SK-N-MC (cell line): ENCODE results near the gene SLC1A3.

ENCODE experiments used
- EZH2 ChIP-seq: fragments of 200-600 bp; sonication (generic); IDR thresholded peaks from one replicate; pipeline ENCODE4 v1.6.1; 2017; ENCODE audit warnings: antibody characterized with exemption
- POLR2AphosphoS5 ChIP-seq: IDR thresholded peaks from 2 replicates; pipeline ENCODE4 v1.6.1; 2012; ENCODE audit warnings: mild to moderate bottlenecking, low read depth, low read length, borderline replicate concordance

DNA sequence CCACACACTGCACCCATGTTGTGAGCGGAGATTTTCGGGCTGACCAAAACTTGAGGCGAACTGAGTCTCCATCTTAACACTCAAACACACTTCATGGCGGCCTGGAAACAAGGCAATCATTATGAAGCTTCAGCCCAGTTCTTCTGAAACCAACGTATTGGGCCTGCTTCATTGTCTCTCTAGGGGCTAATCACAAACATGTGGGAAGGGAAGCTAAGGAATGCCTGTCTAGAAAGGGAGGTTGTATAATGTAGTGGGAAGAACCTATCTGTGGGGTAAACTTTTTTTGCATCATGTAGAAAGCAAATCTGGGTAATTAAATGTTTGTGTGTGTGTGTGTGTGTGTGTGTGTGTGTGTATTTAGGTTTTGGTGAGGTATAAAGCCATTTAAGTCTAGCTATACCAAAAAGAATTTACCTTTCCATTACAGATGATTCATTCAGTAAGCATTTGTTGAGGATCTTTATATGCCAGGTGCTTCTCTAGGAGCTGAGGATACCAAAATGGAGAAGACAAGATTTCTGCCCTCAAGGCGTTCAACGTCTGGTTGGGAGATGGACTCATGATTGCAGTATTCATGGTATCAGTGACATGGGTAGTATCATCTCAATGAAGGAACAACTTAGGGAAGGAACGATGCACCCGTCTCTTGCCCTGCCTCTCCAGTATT lies 29.4 kb downstream of the SLC1A3 start:
- no peak for TF ChIP-seq EZH2
- TF ChIP-seq POLR2AphosphoS5: no peak
